ENCODE measurements around the gene YY1.
A peak's percentile ranks its signal among the peaks of the same experiment; 100 is the strongest.
"Not testable (repeated sequence)": the region's sequence is repeated elsewhere in the genome, so short reads cannot be mapped to it uniquely, and the experiment has no call there.

YY1 gene

GRCh38 chr14:100297320-100298300 is 58.7 kb downstream of the YY1 start:
- Histone ChIP-seq H3K9me3 (ENCODE audit: control insufficient read depth, insufficient read depth, low read length) (no peaks in the 10 kb centered on the region), H3K9ac (ENCODE audit: low read depth, low read length) (no peak overlapping the region), H3K36me3 (ENCODE audit: insufficient read depth, low read length) (no peaks in the 10 kb centered on the region), H3K4me1 (ENCODE audit: insufficient read depth, low read length) (no peaks in the 10 kb centered on the region)

- no peaks in the 10 kb centered on the region for H3K9me3 ChIP-seq (ENCODE audit: control insufficient read depth, insufficient read depth, low read length)
- H3K9ac ChIP-seq (ENCODE audit: low read depth, low read length) = no peak overlapping the region
- H3K4me1 ChIP-seq (ENCODE audit: insufficient read depth, low read length) = peaks cover 3% of the 10 kb centered on the region; the same call in 1 of the 2 replicates
- H3K36me3 ChIP-seq (ENCODE audit: insufficient read depth, low read length) = no peaks in the 10 kb centered on the region
These were observed 59.8 kb downstream of the YY1 start for GRCh38 chr14:100298551-100299237.

- peaks cover 8% of the 10 kb centered on the region; the same call in 1 of the 2 replicates for H3K4me1 ChIP-seq (ENCODE audit: insufficient read depth, low read length)
- H3K9me3 ChIP-seq (ENCODE audit: control insufficient read depth, insufficient read depth, low read length) = no peaks in the 10 kb centered on the region
- H3K36me3 ChIP-seq (ENCODE audit: insufficient read depth, low read length) = peaks cover 4% of the 10 kb centered on the region
- H3K9ac ChIP-seq (ENCODE audit: low read depth, low read length) = no peak overlapping the region
These were observed 60.3 kb downstream of the YY1 start for GRCh38 chr14:100299238-100299560.

- Histone ChIP-seq H3K36me3 (ENCODE audit: insufficient read depth, low read length) (peaks cover 4% of the 10 kb centered on the region), H3K9ac (ENCODE audit: low read depth, low read length) (no peak overlapping the region), H3K4me1 (ENCODE audit: insufficient read depth, low read length) (peaks cover 14% of the 10 kb centered on the region; the same call in 1 of the 2 replicates), H3K9me3 (ENCODE audit: control insufficient read depth, insufficient read depth, low read length) (no peaks in the 10 kb centered on the region)
These were observed 63.7 kb downstream of the YY1 start for GRCh38 chr14:100302616-100303015.

- Histone ChIP-seq H3K9me3 (ENCODE audit: control insufficient read depth, insufficient read depth, low read length) (no peaks in the 10 kb centered on the region), H3K9ac (ENCODE audit: low read depth, low read length) (no peak overlapping the region), H3K4me1 (ENCODE audit: insufficient read depth, low read length) (peaks cover 19% of the 10 kb centered on the region; the same call in 1 of the 2 replicates), H3K36me3 (ENCODE audit: insufficient read depth, low read length) (peaks cover 4% of the 10 kb centered on the region)
These were observed 64.2 kb downstream of the YY1 start for GRCh38 chr14:100303179-100303578.

GRCh38 chr14:100303925-100304324 is 65.0 kb downstream of the YY1 start:
- Histone ChIP-seq H3K36me3 (ENCODE audit: insufficient read depth, low read length) (peaks cover 4% of the 10 kb centered on the region), H3K9ac (ENCODE audit: low read depth, low read length) (no peak overlapping the region), H3K9me3 (ENCODE audit: control insufficient read depth, insufficient read depth, low read length) (no peaks in the 10 kb centered on the region), H3K4me1 (ENCODE audit: insufficient read depth, low read length) (peaks cover 20% of the 10 kb centered on the region; the same call in 1 of the 2 replicates)

GRCh38 chr14:100304825-100305323 is 65.9 kb downstream of the YY1 start:
- Histone ChIP-seq H3K9ac (ENCODE audit: low read depth, low read length) (peak overlapping the region; percentile 87), H3K36me3 (ENCODE audit: insufficient read depth, low read length) (peaks cover 4% of the 10 kb centered on the region), H3K4me1 (ENCODE audit: insufficient read depth, low read length) (peaks cover 23% of the 10 kb centered on the region; the same call in 1 of the 2 replicates), H3K9me3 (ENCODE audit: control insufficient read depth, insufficient read depth, low read length) (no peaks in the 10 kb centered on the region)

GRCh38 chr14:100305324-100306100 is 66.6 kb downstream of the YY1 start:
- Histone ChIP-seq H3K9me3 (ENCODE audit: control insufficient read depth, insufficient read depth, low read length) (no peaks in the 10 kb centered on the region), H3K4me1 (ENCODE audit: insufficient read depth, low read length) (peaks cover 25% of the 10 kb centered on the region; the same call in 1 of the 2 replicates), H3K36me3 (ENCODE audit: insufficient read depth, low read length) (peaks cover 4% of the 10 kb centered on the region), H3K9ac (ENCODE audit: low read depth, low read length) (peak overlapping the region; percentile 87)

GRCh38 chr14:100306101-100306997 is 67.4 kb downstream of the YY1 start, which contains the start of gene SLC25A29:
Gene SLC25A29 (minus strand): TSS chr14:100306444. CDS start chr14:100306232, 212 bp downstream.
- peaks cover 4% of the 10 kb centered on the region for H3K36me3 ChIP-seq (ENCODE audit: insufficient read depth, low read length)
- H3K9me3 ChIP-seq (ENCODE audit: control insufficient read depth, insufficient read depth, low read length) = no peaks in the 10 kb centered on the region
- peak within 1 kb of the TSS; percentile 87 for H3K9ac ChIP-seq (ENCODE audit: low read depth, low read length)
- peaks cover 27% of the 10 kb centered on the region; the same call in 1 of the 2 replicates for H3K4me1 ChIP-seq (ENCODE audit: insufficient read depth, low read length)

GRCh38 chr14:100306998-100307765 is 68.2 kb downstream of the YY1 start:
- no peaks in the 10 kb centered on the region for H3K9me3 ChIP-seq (ENCODE audit: control insufficient read depth, insufficient read depth, low read length)
- peaks cover 4% of the 10 kb centered on the region for H3K36me3 ChIP-seq (ENCODE audit: insufficient read depth, low read length)
- H3K9ac ChIP-seq (ENCODE audit: low read depth, low read length) = peak overlapping the region; percentile 87
- peaks cover 29% of the 10 kb centered on the region; the same call in 1 of the 2 replicates for H3K4me1 ChIP-seq (ENCODE audit: insufficient read depth, low read length)

- no peaks in the 10 kb centered on the region for H3K9me3 ChIP-seq (ENCODE audit: control insufficient read depth, insufficient read depth, low read length)
- H3K4me1 ChIP-seq (ENCODE audit: insufficient read depth, low read length) = peaks cover 35% of the 10 kb centered on the region; the same call in 1 of the 2 replicates
- peak overlapping the region; percentile 87 for H3K9ac ChIP-seq (ENCODE audit: low read depth, low read length)
- peaks cover 4% of the 10 kb centered on the region for H3K36me3 ChIP-seq (ENCODE audit: insufficient read depth, low read length)
These were observed 69.0 kb downstream of the YY1 start for GRCh38 chr14:100307766-100308426.

- peaks cover 33% of the 10 kb centered on the region; the same call in 1 of the 2 replicates for H3K4me1 ChIP-seq (ENCODE audit: insufficient read depth, low read length)
- H3K9me3 ChIP-seq (ENCODE audit: control insufficient read depth, insufficient read depth, low read length); H3K9ac ChIP-seq (ENCODE audit: low read depth, low read length); H3K36me3 ChIP-seq (ENCODE audit: insufficient read depth, low read length): not testable (repeated sequence)
These were observed 69.5 kb downstream of the YY1 start for GRCh38 chr14:100308427-100308792.
